ENCODE data around the gene RFC3. TPM values are rescaled to one million over a fixed set of nuclear protein-coding genes. Genes with fewer than 3 reads are reported as not detected.

Gene RFC3
- total RNA-seq, 1 experiment from 2014 or later = 38.2 TPM

DNA sequence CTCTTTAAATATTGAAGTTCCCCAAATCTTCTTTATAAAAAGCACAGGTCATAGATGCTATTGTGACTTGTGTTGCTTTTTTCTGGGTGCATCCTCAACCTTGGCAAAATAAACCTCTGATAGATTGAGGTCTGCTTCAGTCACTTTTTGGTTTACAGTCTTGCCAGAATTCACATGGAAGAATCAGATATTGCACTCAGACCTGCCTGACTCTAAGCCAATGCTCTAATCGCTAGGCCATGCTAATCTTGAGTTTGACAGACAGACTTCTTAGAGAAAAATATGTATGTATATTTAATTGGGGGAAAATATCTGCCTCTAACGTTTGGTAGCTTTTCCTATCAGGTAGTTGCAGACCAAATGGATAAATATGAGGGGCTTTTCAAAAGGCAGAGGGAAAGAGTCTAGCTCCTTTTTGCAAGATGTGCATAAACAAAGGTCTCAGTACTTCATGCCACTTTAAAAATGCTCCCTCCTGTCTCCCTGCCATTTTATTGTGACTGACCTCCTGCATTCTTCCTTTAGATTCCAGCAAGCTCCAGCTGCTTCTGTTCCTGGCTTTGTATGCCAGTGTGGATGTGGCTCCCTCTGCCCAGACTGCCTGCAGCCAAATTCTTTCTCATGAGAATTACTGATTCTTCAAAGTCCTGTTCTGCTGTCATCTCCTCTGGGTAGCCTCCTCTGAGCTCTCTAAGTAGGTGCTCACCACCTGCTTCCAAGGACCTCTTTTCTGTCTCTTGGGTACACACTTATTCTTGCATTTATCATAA is 42.4 kb upstream of the RFC3 start:
- H3K27me3 ChIP-seq (ENCODE audit: insufficient read depth, low read length) = no peaks in the 10 kb centered on the region
- no peak overlapping the region for H3K4me2 ChIP-seq (ENCODE audit: low read length)
- H3K4me1 ChIP-seq (ENCODE audit: control insufficient read depth in 1 of 2, insufficient read depth in 2 of 2, low read length in 2 of 2) = no peaks in the 10 kb centered on the region
- no peak overlapping the region for H2AFZ ChIP-seq (ENCODE audit: low read depth, low read length, poor library complexity, severe bottlenecking)
- ChIA-PET CTCF (no interaction called here), RAD21 (ENCODE audit: low non-redundant PET in 1 of 2, low total read pairs in 2 of 2, uncharacterized antibody in 2 of 2, unreplicated experiment in 2 of 2) (no interaction called here), POLR2A (no interaction called here)
- no peaks in the 10 kb centered on the region for H3K36me3 ChIP-seq (ENCODE audit: control insufficient read depth in 1 of 2, insufficient read depth in 2 of 2, low read length in 2 of 2)
- no TSS peak for BruUV-seq (replicated peaks)
- no peak for DNase-seq (ENCODE audit: low read depth, low spot score)
- no peak overlapping the region for H3K27ac ChIP-seq (ENCODE audit: low read depth, low read length)
- H3K79me2 ChIP-seq (ENCODE audit: insufficient read depth, low read length) = no peaks in the 10 kb centered on the region
- intact Hi-C loops (cut with micrococcal nuclease) = no loop called here
- 0 out of 2 replicates have a peak, but pooled peaks cover 3% of the 10 kb centered on the region for H4K20me1 ChIP-seq (ENCODE audit: insufficient read depth)
- no peaks in the 10 kb centered on the region for H3K9me2 ChIP-seq (ENCODE audit: insufficient read depth)
- TF ChIP-seq SIN3A (IDR thresholded peaks at IDR 0.05; ENCODE audit: low read depth) (no peak), FOSL1 (IDR thresholded peaks at IDR 0.05; ENCODE audit: low read depth) (no peak), ZNF274 (IDR thresholded peaks at IDR 0.05; ENCODE audit: low read depth, low read length) (no peak), ZFX (IDR thresholded peaks at IDR 0.05) (no peak), CEBPB (IDR thresholded peaks at IDR 0.05; ENCODE audit: low read depth) (no peak), SP1 (IDR thresholded peaks at IDR 0.05; ENCODE audit: low read depth) (no peak), POLR2AphosphoS5 (IDR thresholded peaks at IDR 0.05; ENCODE audit: low read depth, low read length) (no peak)
- TF ChIP-seq, protein P1, sequence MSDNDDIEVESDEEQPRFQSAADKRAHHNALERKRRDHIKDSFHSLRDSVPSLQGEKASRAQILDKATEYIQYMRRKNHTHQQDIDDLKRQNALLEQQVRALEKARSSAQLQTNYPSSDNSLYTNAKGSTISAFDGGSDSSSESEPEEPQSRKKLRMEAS (IDR thresholded peaks at IDR 0.05) = no peak
- TF ChIP-seq, protein P2, sequence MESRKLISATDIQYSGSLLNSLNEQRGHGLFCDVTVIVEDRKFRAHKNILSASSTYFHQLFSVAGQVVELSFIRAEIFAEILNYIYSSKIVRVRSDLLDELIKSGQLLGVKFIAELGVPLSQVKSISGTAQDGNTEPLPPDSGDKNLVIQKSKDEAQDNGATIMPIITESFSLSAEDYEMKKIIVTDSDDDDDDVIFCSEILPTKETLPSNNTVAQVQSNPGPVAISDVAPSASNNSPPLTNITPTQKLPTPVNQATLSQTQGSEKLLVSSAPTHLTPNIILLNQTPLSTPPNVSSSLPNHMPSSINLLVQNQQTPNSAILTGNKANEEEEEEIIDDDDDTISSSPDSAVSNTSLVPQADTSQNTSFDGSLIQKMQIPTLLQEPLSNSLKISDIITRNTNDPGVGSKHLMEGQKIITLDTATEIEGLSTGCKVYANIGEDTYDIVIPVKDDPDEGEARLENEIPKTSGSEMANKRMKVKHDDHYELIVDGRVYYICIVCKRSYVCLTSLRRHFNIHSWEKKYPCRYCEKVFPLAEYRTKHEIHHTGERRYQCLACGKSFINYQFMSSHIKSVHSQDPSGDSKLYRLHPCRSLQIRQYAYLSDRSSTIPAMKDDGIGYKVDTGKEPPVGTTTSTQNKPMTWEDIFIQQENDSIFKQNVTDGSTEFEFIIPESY (IDR thresholded peaks at IDR 0.05; ENCODE audit: extremely low read depth, insufficient replicate concordance, low read length) = no peak
- TF ChIP-seq, protein P3, sequence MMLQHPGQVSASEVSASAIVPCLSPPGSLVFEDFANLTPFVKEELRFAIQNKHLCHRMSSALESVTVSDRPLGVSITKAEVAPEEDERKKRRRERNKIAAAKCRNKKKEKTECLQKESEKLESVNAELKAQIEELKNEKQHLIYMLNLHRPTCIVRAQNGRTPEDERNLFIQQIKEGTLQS (IDR thresholded peaks at IDR 0.05) = no peak
- ATAC-seq = no peak
- H3K9me3 ChIP-seq (ENCODE audit: control insufficient read depth in 1 of 2, insufficient read depth in 1 of 2, low read depth in 1 of 2, low read length in 2 of 2) = no peaks in the 10 kb centered on the region; a peak in 1 of 4 replicates
- H3K4me3 ChIP-seq (replicated peaks in 1 of 2; ENCODE audit: low read depth in 1 of 2, low read length in 2 of 2) = no peak overlapping the region
- no peak overlapping the region for H3K9ac ChIP-seq (ENCODE audit: low read length)
